HG03108 (cell line): Measurements from ENCODE around the gene ARRDC1.
"Not testable (repeated sequence)": the region's sequence is repeated elsewhere in the genome, so short reads cannot be mapped to it uniquely, and the experiment has no call there.

Experiments
- ATAC-seq: cut with Tn5 transposase; IDR thresholded peaks from one replicate; pipeline ENCODE4 v1.9.1; 2021; ENCODE audit warnings: moderate library complexity; ENCODE audit not compliant: unreplicated experiment

ARRDC1 gene

GRCh38 chr9:137583957-137584356, 21.5 kb upstream of the ARRDC1 start:
- no peak for ATAC-seq

- ATAC-seq = no peak
Observed at GRCh38 chr9:137586854-137587253, 18.6 kb upstream of the ARRDC1 start.

GRCh38 chr9:137588311-137588710, 17.2 kb upstream of the ARRDC1 start:
- no peak for ATAC-seq

GRCh38 chr9:137588891-137589290, 16.6 kb upstream of the ARRDC1 start:
- ATAC-seq = no peak

- ATAC-seq = peak; percentile 18
Observed at GRCh38 chr9:137589441-137590122, 15.9 kb upstream of the ARRDC1 start.

GRCh38 chr9:137590123-137590468, 15.4 kb upstream of the ARRDC1 start:
- no peak for ATAC-seq

- ATAC-seq = peak; percentile 85
Observed at GRCh38 chr9:137590469-137591383, 14.8 kb upstream of the ARRDC1 start, which contains the start of gene ZMYND19. Gene ZMYND19 (minus strand): TSS chr9:137590512. CDS start chr9:137590263, 249 bp downstream.

- ATAC-seq = no peak
Observed at GRCh38 chr9:137592767-137593166, 12.7 kb upstream of the ARRDC1 start.

GRCh38 chr9:137593176-137593575, 12.3 kb upstream of the ARRDC1 start:
- no peak for ATAC-seq

GRCh38 chr9:137596577-137596976, 8.9 kb upstream of the ARRDC1 start:
- not testable (repeated sequence) for ATAC-seq

- ATAC-seq = no peak
Observed at GRCh38 chr9:137598943-137599342, 6.5 kb upstream of the ARRDC1 start.

- no peak for ATAC-seq
Observed at GRCh38 chr9:137602661-137603060, 2.8 kb upstream of the ARRDC1 start.

GRCh38 chr9:137603879-137604278, 1.6 kb upstream of the ARRDC1 start:
- no peak for ATAC-seq

- ATAC-seq = no peak
Observed at GRCh38 chr9:137604345-137605086, 970 bp upstream of the ARRDC1 start.

GRCh38 chr9:137606005-137606621, 627 bp downstream of the ARRDC1 start:
- ATAC-seq = peak; percentile 11

GRCh38 chr9:137606734-137607138, 1.2 kb downstream of the ARRDC1 start:
- ATAC-seq = no peak

- ATAC-seq = no peak
Observed at GRCh38 chr9:137607141-137607857, 1.8 kb downstream of the ARRDC1 start.

- no peak for ATAC-seq
Observed at GRCh38 chr9:137610944-137611343, 5.5 kb downstream of the ARRDC1 start.

- no peak for ATAC-seq
Observed at GRCh38 chr9:137611623-137612609, 6.4 kb downstream of the ARRDC1 start.
